Activated CD4-positive, alpha-beta T cell treated with anti-CD3 and anti-CD28 coated beads, Interleukin-10, Interleukin-2, amounts not matched to agents 100 ng/mL and 50 ng/mL, durations not matched to agents 16 hours and 8 hours (primary cell): ENCODE results near the gene CDC42EP3.

Experiments used
- DNase-seq: peaks from one replicate; pipeline ENCODE4 v3.0.0-alpha.2; 2020

Gene CDC42EP3

GRCh38 chr2:37614061-37614738, 57.2 kb downstream of the CDC42EP3 start:
- no peak for DNase-seq

- DNase-seq = no peak
Measured at GRCh38 chr2:37612382-37612781, 59.1 kb downstream of the CDC42EP3 start.

GRCh38 chr2:37610638-37611289, 60.7 kb downstream of the CDC42EP3 start:
- no peak for DNase-seq

- DNase-seq = no peak
Measured at GRCh38 chr2:37609782-37610181, 61.7 kb downstream of the CDC42EP3 start.

GRCh38 chr2:37604716-37605115, 66.7 kb downstream of the CDC42EP3 start:
- no peak for DNase-seq

- DNase-seq = no peak
Measured at GRCh38 chr2:37602702-37603101, 68.7 kb downstream of the CDC42EP3 start.

GRCh38 chr2:37602040-37602439, 69.4 kb downstream of the CDC42EP3 start:
- DNase-seq = no peak

- no peak for DNase-seq
Measured at GRCh38 chr2:37601569-37601968, 69.9 kb downstream of the CDC42EP3 start.

GRCh38 chr2:37600735-37601134, 70.7 kb downstream of the CDC42EP3 start:
- DNase-seq = peak; percentile 63

GRCh38 chr2:37599688-37600525, 71.5 kb downstream of the CDC42EP3 start:
- no peak for DNase-seq

GRCh38 chr2:37593694-37594093, 77.7 kb downstream of the CDC42EP3 start:
- no peak for DNase-seq

- no peak for DNase-seq
Measured at GRCh38 chr2:37593024-37593423, 78.4 kb downstream of the CDC42EP3 start.
